Ovary (tissue), 3 donors: Measurements from ENCODE around the gene ARID5A.

Source experiments
- EP300 ChIP-seq: sonication (generic); formaldehyde crosslinking; IDR thresholded peaks from one replicate; pipeline ENCODE4 v1.6.1; 2017; ENCODE audit warnings: antibody characterized with exemption
- POLR2A ChIP-seq: fragments of 450-650 bp; IDR thresholded peaks from one replicate; pipeline ENCODE4 v1.6.1; 2017; ENCODE audit warnings: antibody characterized with exemption, mild to moderate bottlenecking, moderate library complexity
- TF ChIP-seq, protein P1 (sequence below), 3 donors: fragments of 450-650 bp in 2 of 3; fragments of 200-600 bp in 1 of 3; IDR thresholded peaks; one replicate each; pipeline versions ENCODE4 v1.5.1 to v1.8.0; 2016 to 2022; ENCODE audit warnings: antibody characterized with exemption in 3 of 3, mild to moderate bottlenecking in 1 of 3
- donor health status: DM: no; HTN: no; CAD: no.

DNA sequence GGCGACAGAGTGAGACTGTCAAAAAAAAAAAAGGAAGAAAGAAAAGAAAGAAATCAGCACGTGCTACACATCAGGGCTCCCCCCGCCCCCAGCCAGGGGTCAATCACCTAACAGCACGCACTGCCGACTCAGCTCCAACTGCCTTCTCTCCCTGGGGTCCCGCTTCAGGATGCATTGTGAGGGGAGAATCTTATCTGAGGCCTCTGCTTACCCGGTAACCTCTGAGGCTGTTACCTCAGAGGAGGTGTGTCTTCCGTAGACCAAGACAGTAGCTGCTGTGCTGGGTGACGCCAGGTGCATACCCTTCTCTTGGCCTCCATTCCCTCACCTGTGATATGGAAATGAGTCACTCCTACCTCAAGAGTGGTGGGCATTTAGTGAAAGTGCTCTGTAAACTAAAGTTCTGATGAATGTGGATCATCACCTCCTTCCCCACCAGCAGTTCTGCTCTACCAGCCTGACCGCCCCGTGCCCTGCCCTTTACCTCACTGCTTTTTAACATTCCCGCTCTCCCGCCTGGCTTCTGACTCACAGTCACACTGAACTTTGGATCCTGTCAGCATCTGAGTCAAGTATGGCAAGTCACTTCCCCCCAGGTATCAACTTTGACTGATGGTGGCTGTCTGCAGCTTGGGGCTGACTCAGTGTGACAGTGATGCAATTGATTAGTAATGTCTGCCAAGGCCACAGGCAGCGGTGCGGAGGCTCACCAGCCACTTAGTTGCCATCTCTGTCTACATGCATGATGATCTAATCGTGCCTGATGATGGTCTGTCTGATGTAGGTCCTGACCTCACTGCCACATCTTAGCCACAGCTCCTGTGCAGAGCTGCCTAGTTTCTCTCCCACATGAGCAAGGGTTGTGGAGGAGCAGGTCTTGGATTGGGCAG is 20.1 kb downstream of the ARID5A start:
- TF ChIP-seq, protein P1, sequence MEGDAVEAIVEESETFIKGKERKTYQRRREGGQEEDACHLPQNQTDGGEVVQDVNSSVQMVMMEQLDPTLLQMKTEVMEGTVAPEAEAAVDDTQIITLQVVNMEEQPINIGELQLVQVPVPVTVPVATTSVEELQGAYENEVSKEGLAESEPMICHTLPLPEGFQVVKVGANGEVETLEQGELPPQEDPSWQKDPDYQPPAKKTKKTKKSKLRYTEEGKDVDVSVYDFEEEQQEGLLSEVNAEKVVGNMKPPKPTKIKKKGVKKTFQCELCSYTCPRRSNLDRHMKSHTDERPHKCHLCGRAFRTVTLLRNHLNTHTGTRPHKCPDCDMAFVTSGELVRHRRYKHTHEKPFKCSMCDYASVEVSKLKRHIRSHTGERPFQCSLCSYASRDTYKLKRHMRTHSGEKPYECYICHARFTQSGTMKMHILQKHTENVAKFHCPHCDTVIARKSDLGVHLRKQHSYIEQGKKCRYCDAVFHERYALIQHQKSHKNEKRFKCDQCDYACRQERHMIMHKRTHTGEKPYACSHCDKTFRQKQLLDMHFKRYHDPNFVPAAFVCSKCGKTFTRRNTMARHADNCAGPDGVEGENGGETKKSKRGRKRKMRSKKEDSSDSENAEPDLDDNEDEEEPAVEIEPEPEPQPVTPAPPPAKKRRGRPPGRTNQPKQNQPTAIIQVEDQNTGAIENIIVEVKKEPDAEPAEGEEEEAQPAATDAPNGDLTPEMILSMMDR (IDR thresholded peaks at IDR 0.05) = no peak
- no peak for TF ChIP-seq POLR2A
- TF ChIP-seq EP300 = no peak
